ENCODE measurements around the gene AHCYL2. TPM values are rescaled to one million over a fixed set of nuclear protein-coding genes. Genes with fewer than 3 reads are reported as not detected.

AHCYL2 gene
- total RNA-seq, 1 experiment from 2014 or later: 17.0 TPM

DNA sequence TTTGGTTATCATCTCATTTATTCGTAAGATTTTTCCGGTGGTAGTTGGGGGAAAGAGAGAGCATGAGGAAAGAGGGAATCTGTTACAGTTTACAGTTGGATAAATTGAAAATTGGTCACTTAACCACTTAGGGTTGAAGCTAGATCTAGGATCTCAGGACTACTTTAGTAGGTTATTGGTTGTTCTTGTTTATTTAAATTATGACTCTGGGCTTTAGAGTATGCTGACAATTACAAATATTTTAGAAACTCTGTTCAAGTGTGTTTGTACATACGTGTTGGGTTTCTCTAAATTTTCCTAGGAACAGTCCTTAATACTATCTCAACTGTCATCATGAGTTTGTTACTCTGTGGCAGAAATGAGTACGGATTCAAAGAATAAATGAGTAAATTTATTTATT, 160.8 kb downstream of the AHCYL2 start:
- H3K9me3 ChIP-seq (ENCODE audit: control insufficient read depth in 1 of 2, insufficient read depth in 1 of 2, low read depth in 1 of 2, low read length in 2 of 2): no peaks in the 10 kb centered on the region
- H3K36me3 ChIP-seq (ENCODE audit: control insufficient read depth in 1 of 2, insufficient read depth in 2 of 2, low read length in 2 of 2): no peaks in the 10 kb centered on the region
- TF ChIP-seq, protein P1, sequence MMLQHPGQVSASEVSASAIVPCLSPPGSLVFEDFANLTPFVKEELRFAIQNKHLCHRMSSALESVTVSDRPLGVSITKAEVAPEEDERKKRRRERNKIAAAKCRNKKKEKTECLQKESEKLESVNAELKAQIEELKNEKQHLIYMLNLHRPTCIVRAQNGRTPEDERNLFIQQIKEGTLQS (IDR thresholded peaks at IDR 0.05): no peak
- TF ChIP-seq, protein P2, sequence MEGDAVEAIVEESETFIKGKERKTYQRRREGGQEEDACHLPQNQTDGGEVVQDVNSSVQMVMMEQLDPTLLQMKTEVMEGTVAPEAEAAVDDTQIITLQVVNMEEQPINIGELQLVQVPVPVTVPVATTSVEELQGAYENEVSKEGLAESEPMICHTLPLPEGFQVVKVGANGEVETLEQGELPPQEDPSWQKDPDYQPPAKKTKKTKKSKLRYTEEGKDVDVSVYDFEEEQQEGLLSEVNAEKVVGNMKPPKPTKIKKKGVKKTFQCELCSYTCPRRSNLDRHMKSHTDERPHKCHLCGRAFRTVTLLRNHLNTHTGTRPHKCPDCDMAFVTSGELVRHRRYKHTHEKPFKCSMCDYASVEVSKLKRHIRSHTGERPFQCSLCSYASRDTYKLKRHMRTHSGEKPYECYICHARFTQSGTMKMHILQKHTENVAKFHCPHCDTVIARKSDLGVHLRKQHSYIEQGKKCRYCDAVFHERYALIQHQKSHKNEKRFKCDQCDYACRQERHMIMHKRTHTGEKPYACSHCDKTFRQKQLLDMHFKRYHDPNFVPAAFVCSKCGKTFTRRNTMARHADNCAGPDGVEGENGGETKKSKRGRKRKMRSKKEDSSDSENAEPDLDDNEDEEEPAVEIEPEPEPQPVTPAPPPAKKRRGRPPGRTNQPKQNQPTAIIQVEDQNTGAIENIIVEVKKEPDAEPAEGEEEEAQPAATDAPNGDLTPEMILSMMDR (IDR thresholded peaks at IDR 0.05 in 2 of 3, conservative IDR thresholded peaks at IDR 0.05 in 1 of 3; ENCODE audit: borderline replicate concordance in 1 of 3, insufficient read depth in 1 of 3, low read depth in 2 of 3, low read length in 2 of 3): no peak
- TF ChIP-seq, protein P3, sequence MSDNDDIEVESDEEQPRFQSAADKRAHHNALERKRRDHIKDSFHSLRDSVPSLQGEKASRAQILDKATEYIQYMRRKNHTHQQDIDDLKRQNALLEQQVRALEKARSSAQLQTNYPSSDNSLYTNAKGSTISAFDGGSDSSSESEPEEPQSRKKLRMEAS (IDR thresholded peaks at IDR 0.05): no peak
- TF ChIP-seq POLR2A (IDR thresholded peaks at IDR 0.05; ENCODE audit: borderline replicate concordance, extremely low read depth, insufficient read depth, insufficient read length) (no peak), CEBPB (IDR thresholded peaks at IDR 0.05; ENCODE audit: low read depth) (no peak), CBX3 (IDR thresholded peaks at IDR 0.05; ENCODE audit: low read depth) (no peak), SP1 (IDR thresholded peaks at IDR 0.05; ENCODE audit: low read depth) (no peak), YY1 (IDR thresholded peaks at IDR 0.05; ENCODE audit: extremely low read depth, insufficient replicate concordance, low read depth, low read length) (no peak), JUND (IDR thresholded peaks at IDR 0.05) (no peak), EZH2 (IDR thresholded peaks at IDR 0.05) (no peak), EGR1 (IDR thresholded peaks at IDR 0.05; ENCODE audit: low read depth) (no peak), FOSL1 (IDR thresholded peaks at IDR 0.05; ENCODE audit: low read depth) (no peak), ZFX (IDR thresholded peaks at IDR 0.05) (no peak), RAD21 (IDR thresholded peaks at IDR 0.05; ENCODE audit: low read depth) (no peak), ZNF274 (IDR thresholded peaks at IDR 0.05; ENCODE audit: low read depth, low read length) (no peak), POLR2AphosphoS5 (IDR thresholded peaks at IDR 0.05; ENCODE audit: low read depth, low read length) (no peak), ELF1 (IDR thresholded peaks at IDR 0.05; ENCODE audit: borderline replicate concordance, low read depth) (no peak)
- RAD21 ChIA-PET (ENCODE audit: low non-redundant PET in 1 of 2, low total read pairs in 2 of 2, uncharacterized antibody in 2 of 2, unreplicated experiment in 2 of 2): no interaction called here
- ATAC-seq (no peak), DNase-seq (ENCODE audit: low read depth, low spot score) (no peak)
- POLR2A ChIA-PET: no interaction called here
- no peaks in the 10 kb centered on the region for H3K27me3 ChIP-seq (ENCODE audit: insufficient read depth, low read length)
- intact Hi-C loops (cut with micrococcal nuclease): no loop called here
- H3K4me3 ChIP-seq (replicated peaks in 1 of 2; ENCODE audit: low read depth in 1 of 2, low read length in 2 of 2): no peak overlapping the region
- H3K4me1 ChIP-seq (ENCODE audit: control insufficient read depth in 1 of 2, insufficient read depth in 2 of 2, low read length in 2 of 2): no peaks in the 10 kb centered on the region
- H3K9me2 ChIP-seq (ENCODE audit: insufficient read depth): no peaks in the 10 kb centered on the region
- H3K9ac ChIP-seq (ENCODE audit: low read length): no peak overlapping the region
- H2AFZ ChIP-seq (ENCODE audit: low read depth, low read length, poor library complexity, severe bottlenecking): no peak overlapping the region
- no peak overlapping the region for H3K27ac ChIP-seq (ENCODE audit: low read depth, low read length)
- BruUV-seq (replicated peaks): no TSS peak
- H3K4me2 ChIP-seq (ENCODE audit: low read length): no peak overlapping the region
- H4K20me1 ChIP-seq (ENCODE audit: insufficient read depth): no peaks in the 10 kb centered on the region
- CTCF ChIA-PET: interaction anchor here (1.2 kb wide), 2 partner anchors 9 to 18 kb away, joined by 3 to 5 read pairs; no protein-coding TSS in a partner anchor
- no peaks in the 10 kb centered on the region for H3K79me2 ChIP-seq (ENCODE audit: insufficient read depth, low read length)

Measured in HCT116 (cell line).